Esophagus (tissue), 2 donors: ENCODE data around the gene IQCN. TPM values are rescaled to one million over a fixed set of nuclear protein-coding genes. Genes with fewer than 3 reads are reported as not detected.
A peak's percentile ranks its signal among the peaks of the same experiment; 100 is the strongest.

Experiments
- H3K27ac ChIP-seq, 2 donors: one replicate each; pipeline ENCODE4 v1.5.1; 2013; ENCODE audit warnings: low read depth in 2 of 2, mild to moderate bottlenecking in 2 of 2, inconsistent platforms in 1 of 2, low read length in 1 of 2, moderate library complexity in 1 of 2
- H3K27me3 ChIP-seq, 2 donors: one replicate each; pipeline ENCODE4 v1.6.1; 2013; ENCODE audit warnings: low read length in 2 of 2, control low read depth in 1 of 2, mild to moderate bottlenecking in 1 of 2; ENCODE audit not compliant: insufficient read depth in 2 of 2, control insufficient read depth in 1 of 2
- H3K36me3 ChIP-seq, 2 donors: one replicate each; pipeline ENCODE4 v1.6.1; 2013; ENCODE audit warnings: low read length in 1 of 2; ENCODE audit not compliant: control insufficient read depth in 2 of 2, insufficient read depth in 2 of 2
- H3K4me1 ChIP-seq, 2 donors: one replicate each; pipeline ENCODE4 v1.6.1; 2013; ENCODE audit warnings: low read length in 1 of 2; ENCODE audit not compliant: control insufficient read depth in 2 of 2, insufficient read depth in 2 of 2
- H3K4me3 ChIP-seq, 2 donors: one replicate each; pipeline ENCODE4 v1.5.1; 2013; ENCODE audit warnings: low read length in 2 of 2, mild to moderate bottlenecking in 2 of 2, low read depth in 1 of 2, moderate library complexity in 1 of 2
- H3K9me3 ChIP-seq, 2 donors: one replicate each; pipeline ENCODE4 v1.6.1; 2013; ENCODE audit warnings: mild to moderate bottlenecking in 2 of 2, low read depth in 1 of 2, low read length in 1 of 2, moderate library complexity in 1 of 2; ENCODE audit not compliant: control insufficient read depth in 2 of 2, insufficient read depth in 1 of 2
- WGBS, 2 donors: extraction: QIAGEN DNeasy Blood & Tissue Kit; methylation state at CpG; one replicate each; pipeline ENCODE4 v1.1.7; 2013; 5-methylcytosine and 5-hydroxymethylcytosine counted together
- polyA plus RNA-seq, 2 donors: library from polyadenylated mRNA; stranded (reverse); fragments of 200-250 nt; gene quantifications; one replicate each; pipeline ENCODE4 v1.2.3, GENCODE V29; 2013
- donor health status: healthy with polysubstance abuse.
- donor health status: Bipolar disorder and iron deficiency.

The IQCN gene
- polyA plus RNA-seq, 2 donors: 0.88 to 12.2 TPM

DNA sequence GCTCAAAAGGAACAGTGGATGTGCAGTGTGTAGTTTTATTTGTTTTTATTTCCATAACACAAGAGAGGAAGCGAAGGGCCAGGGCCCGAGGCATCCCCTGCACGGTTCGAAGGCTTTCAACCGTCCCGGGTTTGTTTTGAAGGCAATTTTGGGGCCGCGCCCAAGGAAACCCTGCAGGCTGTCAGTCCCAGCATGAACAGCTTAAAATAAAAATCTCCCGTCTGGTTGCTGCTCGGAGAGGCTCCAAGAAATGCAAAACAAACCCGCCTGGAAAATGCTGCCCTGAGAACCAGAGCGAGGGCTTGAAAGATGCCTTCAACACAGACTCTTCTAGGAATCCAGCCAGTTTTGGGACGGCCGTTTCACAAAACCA is 32.6 kb upstream of the IQCN start:
- H3K27me3 ChIP-seq: no peaks in the 10 kb centered on the region
- H3K27ac ChIP-seq: peak overlapping the region; percentile 69 to 91
- no peaks in the 10 kb centered on the region for H3K9me3 ChIP-seq
- peaks cover 0 to 22% of the 10 kb centered on the region in 2 donors for H3K36me3 ChIP-seq
- WGBS, 2 donors: 27 to 38% methylated on average over 14 of the region's 14 CpGs
- H3K4me1 ChIP-seq: peaks cover 0 to 24% of the 10 kb centered on the region in 2 donors
- H3K4me3 ChIP-seq: no peak overlapping the region

DNA sequence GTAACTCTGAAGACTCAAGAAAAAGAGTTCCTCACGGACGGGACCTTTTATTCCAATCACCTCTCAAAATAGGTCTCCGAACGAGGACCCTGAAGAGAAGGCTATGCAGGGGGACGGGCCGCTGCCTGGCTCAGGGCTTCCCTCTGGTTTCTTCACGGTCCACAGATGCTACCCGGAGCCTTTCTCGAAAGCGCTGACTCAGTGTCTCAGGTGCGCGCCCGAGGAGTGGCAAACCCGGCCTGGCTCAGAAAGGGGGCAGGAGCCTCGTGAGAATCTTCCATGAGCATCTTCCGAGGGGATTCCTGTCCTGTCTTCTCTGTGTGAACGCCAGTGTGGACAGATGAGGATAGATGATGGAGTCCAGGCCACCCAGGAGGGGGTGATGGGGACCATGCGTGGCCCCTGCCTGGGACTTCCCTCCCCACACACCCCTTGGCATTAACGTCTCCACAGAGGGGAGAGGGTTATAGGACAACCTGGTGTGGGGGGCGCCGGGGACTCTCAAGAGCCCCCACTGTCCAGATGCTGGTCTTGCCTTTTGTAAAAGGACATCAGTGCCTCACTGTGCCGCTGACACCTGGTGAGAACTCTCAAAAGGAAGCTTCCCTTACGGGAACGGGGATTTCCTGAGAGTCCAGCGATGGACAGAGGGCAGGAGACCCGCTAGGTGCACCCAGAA is 32.1 kb upstream of the IQCN start:
- peaks cover 0 to 17% of the 10 kb centered on the region in 2 donors for H3K36me3 ChIP-seq
- no peaks in the 10 kb centered on the region for H3K9me3 ChIP-seq
- peak overlapping the region; percentile 69 to 91 for H3K27ac ChIP-seq
- H3K4me3 ChIP-seq: no peak overlapping the region
- H3K4me1 ChIP-seq: peaks cover 0 to 24% of the 10 kb centered on the region in 2 donors
- 68 to 69% methylated on average over 26 of the region's 26 CpGs for WGBS, 2 donors
- H3K27me3 ChIP-seq: no peaks in the 10 kb centered on the region

DNA sequence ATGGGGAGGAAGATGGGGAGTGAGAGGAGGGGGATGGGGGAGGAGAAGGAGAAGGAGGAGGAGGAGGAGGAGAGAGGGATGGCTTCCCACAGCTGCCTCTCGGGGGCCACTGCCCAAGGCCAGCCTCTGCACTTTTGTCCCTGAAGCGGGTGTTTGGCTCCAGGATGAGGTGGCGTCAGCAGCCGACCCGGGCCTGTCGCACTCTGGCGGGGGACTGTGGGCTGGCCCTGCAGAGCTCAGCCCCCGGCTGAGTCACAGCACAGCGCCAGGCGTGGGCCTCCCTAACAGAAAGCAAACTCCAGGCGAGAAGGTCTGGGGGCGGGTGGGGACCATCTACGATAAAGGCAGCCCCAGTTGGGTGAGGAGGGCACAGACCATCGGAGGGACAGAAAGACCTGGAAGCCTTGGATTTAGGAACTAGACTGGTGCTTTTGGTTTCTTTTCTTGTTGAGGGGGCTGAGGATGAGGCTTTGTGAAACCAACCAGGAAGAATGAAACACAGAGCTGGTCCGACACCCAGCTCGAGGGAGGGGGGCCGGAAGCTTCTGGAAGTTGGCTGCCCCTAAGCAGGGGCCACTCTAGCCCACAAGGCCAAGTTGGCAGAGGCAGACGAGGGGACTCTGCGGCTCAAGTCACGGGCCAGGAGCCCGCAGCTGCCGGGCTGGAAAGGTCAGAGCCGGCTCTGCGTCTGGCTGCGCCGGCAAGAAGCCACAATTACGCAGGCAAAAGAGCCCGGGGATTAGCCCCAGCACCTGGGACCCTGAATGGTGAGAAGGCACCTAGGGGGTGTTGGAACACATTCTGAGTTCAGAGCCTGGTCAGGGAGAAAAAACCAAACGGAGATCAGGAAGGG is 30.4 kb upstream of the IQCN start:
- Histone ChIP-seq H3K27me3 (no peaks in the 10 kb centered on the region), H3K36me3 (peaks cover 0 to 12% of the 10 kb centered on the region in 2 donors), H3K9me3 (no peaks in the 10 kb centered on the region), H3K4me1 (peaks cover 0 to 21% of the 10 kb centered on the region in 2 donors), H3K27ac (peak overlapping the region; percentile 91 to 96), H3K4me3 (peak overlapping the region in 1 of 2 donors; percentile 18)
- WGBS, 2 donors: 6 to 9% methylated on average over 29 of the region's 29 CpGs

DNA sequence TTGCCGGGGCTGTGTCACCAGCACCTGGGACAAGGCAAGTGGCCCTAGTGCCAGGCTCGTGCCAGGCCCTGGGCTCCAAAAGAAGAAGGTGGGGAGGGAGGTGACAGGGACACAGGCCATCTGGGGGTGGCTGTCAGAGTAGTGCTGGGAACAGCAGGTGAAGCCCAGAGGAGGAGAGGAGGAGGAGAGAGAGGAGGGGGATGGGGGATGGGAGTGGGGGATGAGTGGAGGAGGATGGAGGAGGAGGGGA is 29.9 kb upstream of the IQCN start:
- H3K27ac ChIP-seq: peak overlapping the region; percentile 91 to 96
- H3K9me3 ChIP-seq: no peaks in the 10 kb centered on the region
- H3K27me3 ChIP-seq: no peaks in the 10 kb centered on the region
- H3K36me3 ChIP-seq: peaks cover 0 to 6% of the 10 kb centered on the region in 2 donors
- peak overlapping the region in 1 of 2 donors; percentile 18 for H3K4me3 ChIP-seq
- 14 to 23% methylated on average over 2 of the region's 2 CpGs for WGBS, 2 donors
- H3K4me1 ChIP-seq: peaks cover 0 to 21% of the 10 kb centered on the region in 2 donors

DNA sequence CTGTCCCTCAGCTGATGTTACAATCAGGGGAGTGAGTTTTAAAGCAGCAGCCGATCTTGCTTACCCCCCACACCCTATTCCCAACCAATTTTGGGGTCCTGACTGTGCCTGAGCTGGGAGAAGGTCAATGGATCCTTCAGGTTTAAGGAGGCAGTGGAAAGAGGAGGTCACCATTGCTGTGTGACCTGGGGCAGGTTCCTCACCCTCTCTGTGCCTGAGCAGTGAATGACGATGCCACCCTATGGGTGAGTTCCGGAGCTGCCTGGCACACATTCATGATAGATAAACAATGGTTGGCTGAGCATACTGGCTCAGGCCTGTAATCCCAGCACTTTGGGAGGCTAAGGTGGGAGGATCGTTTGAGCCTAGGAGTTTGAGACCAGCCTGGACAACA is 27.5 kb upstream of the IQCN start:
- Histone ChIP-seq H3K4me1 (peaks cover 0 to 14% of the 10 kb centered on the region in 2 donors), H3K27me3 (no peaks in the 10 kb centered on the region), H3K36me3 (peaks cover 0 to 2% of the 10 kb centered on the region in 2 donors), H3K9me3 (no peaks in the 10 kb centered on the region), H3K27ac (peak overlapping the region in 1 of 2 donors; percentile 79), H3K4me3 (no peak overlapping the region)
- WGBS, 2 donors: 52% methylated on average over 4 of the region's 4 CpGs

DNA sequence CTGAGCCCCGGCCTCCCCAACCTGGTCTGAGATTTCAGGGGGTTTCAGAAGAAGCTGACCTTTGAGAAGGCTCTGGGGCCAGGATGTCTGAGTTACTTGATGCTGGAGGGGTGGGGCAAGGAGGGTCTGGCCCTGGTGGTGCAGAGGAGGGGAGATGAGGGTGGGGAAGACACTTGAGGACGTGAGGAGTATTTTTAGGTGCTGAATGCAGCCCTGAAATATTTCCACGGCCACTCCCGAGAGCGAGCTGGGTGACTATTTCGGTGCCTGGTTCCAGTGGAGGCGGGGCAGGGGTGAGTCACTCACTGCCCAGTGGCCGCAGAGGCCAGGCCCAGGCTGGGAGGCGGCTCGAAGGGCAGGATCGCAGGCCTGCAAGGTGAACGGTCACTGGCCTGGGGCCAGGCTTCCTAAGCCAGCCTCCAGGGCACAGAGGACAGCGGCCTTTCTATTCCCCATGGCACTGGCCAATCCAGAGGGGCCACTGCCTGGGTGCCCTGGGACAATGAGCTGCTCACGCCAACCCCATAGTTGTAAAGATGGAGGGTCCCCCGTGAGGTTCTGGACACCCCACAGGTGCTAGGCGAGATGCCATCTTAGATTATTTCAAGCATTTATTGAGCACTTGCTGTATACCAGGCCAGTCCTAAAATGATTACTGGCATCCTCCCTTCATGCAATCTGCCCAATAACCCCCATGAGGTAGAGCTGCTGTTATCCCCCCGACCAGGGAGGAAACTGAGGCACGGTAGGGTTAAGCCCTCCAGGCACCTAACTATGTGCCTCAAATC is 26.9 kb upstream of the IQCN start:
- peaks cover 0 to 9% of the 10 kb centered on the region in 2 donors for H3K4me1 ChIP-seq
- 36 to 40% methylated on average over 18 of the region's 18 CpGs for WGBS, 2 donors
- peaks cover 0 to 2% of the 10 kb centered on the region in 2 donors for H3K36me3 ChIP-seq
- no peaks in the 10 kb centered on the region for H3K9me3 ChIP-seq
- H3K4me3 ChIP-seq: no peak overlapping the region
- H3K27ac ChIP-seq: peak overlapping the region; percentile 27 to 79
- no peaks in the 10 kb centered on the region for H3K27me3 ChIP-seq

DNA sequence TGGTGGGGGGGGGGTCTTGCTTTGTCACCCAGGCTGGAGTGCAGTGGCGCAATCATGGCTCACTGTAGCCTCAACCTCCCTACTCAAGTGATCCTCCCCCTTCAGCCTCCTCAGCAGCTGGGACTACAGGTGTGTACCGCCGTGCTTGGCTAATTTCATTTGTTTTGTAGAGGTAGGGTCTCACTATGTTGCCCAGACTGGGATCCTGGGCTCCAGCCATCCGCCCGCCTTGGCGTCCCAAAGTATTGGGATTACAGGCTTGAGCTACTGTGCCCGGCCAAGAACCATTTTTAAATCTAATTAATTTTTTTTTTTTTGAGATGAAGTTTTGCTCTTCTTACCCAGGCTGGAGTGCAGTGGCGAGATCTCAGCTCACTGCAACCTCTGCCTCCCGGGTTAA is 25.4 kb upstream of the IQCN start:
- Histone ChIP-seq H3K9me3 (no peaks in the 10 kb centered on the region), H3K36me3 (no peaks in the 10 kb centered on the region), H3K4me3 (no peak overlapping the region), H3K27ac (no peak overlapping the region), H3K4me1 (peaks cover 0 to 3% of the 10 kb centered on the region in 2 donors), H3K27me3 (no peaks in the 10 kb centered on the region)
- 87 to 89% methylated on average over 9 of the region's 9 CpGs for WGBS, 2 donors

DNA sequence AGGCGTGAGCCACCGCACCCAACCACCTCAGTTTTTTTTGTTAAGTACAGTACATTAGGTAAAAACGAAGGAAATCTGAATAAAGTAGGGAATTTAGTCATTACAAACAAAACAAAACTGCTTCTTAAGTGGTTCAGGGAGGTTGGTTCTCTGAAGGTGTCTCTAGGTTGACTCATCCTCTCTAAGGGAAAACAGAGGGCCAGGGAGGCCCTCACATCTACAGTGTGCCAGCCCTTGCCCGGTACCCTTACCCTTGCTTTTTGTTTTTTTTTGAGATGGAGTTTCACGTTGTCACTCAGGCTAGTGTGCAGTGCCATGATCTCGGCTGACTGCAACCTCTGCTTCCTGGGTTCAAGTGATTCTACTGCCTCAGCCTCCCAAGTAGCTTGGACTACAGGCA is 24.3 kb upstream of the IQCN start:
- WGBS, 2 donors: 77 to 79% methylated on average over 6 of the region's 6 CpGs
- no peak overlapping the region for H3K27ac ChIP-seq
- no peaks in the 10 kb centered on the region for H3K9me3 ChIP-seq
- peaks cover 0 to 3% of the 10 kb centered on the region in 2 donors for H3K4me1 ChIP-seq
- H3K36me3 ChIP-seq: no peaks in the 10 kb centered on the region
- no peak overlapping the region for H3K4me3 ChIP-seq
- H3K27me3 ChIP-seq: no peaks in the 10 kb centered on the region

DNA sequence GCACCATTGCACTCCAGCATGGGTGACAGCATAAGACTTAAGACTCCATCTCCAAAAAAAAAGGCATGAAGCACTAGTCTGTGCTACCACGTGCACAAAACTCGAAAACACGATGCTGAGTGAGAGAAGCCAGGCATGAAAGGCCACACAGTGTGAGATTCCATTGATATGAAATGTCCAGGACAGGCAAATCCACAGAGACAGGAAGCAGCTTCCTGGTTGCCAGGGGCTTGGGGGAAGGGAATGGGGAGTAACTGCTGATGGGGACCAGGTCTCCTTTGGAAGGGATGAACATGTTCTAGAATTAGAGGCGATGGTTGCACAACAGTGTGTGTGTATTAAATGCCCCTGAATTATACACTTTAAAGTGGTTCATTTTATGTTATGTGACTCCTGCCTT is 23.1 kb upstream of the IQCN start:
- 56 to 67% methylated on average over 4 of the region's 4 CpGs for WGBS, 2 donors
- no peaks in the 10 kb centered on the region for H3K9me3 ChIP-seq
- peaks cover 0 to 2% of the 10 kb centered on the region in 2 donors for H3K4me1 ChIP-seq
- peak overlapping the region in 1 of 2 donors; percentile 6 for H3K27ac ChIP-seq
- H3K27me3 ChIP-seq: no peaks in the 10 kb centered on the region
- H3K36me3 ChIP-seq: no peaks in the 10 kb centered on the region
- H3K4me3 ChIP-seq: no peak overlapping the region
